ENCODE measurements around the gene MTUS2. TPM values are rescaled to one million over a fixed set of nuclear protein-coding genes. Genes with fewer than 3 reads are reported as not detected.

The MTUS2 gene
- total RNA-seq, 2 donors from 2014 or later: 1.9 to 4.9 TPM

- Mint-ChIP-seq H3K27ac (no peak overlapping the region), H3K27me3 (no peaks in the 10 kb centered on the region), H3K4me3 (no peak overlapping the region), H3K4me1 (no peaks in the 10 kb centered on the region), H3K36me3 (ENCODE audit: low read depth) (no peaks in the 10 kb centered on the region)
- no peak for ATAC-seq
- H3K9me3 ChIP-seq (ENCODE audit: control insufficient read depth, low read length, poor library complexity, severe bottlenecking): no peaks in the 10 kb centered on the region
- DNase-seq: no peak
Measured at GRCh38 chr13:29154390-29154789, 334.3 kb downstream of the MTUS2 start.

- H3K27ac Mint-ChIP-seq: no peak overlapping the region
- DNase-seq (no peak), ATAC-seq (no peak)
- peaks cover 2% of the 10 kb centered on the region for H3K4me1 Mint-ChIP-seq
- H3K27me3 Mint-ChIP-seq: peaks cover 5% of the 10 kb centered on the region
- no peak overlapping the region for H3K4me3 Mint-ChIP-seq
- no peaks in the 10 kb centered on the region for H3K9me3 ChIP-seq (ENCODE audit: control insufficient read depth, low read length, poor library complexity, severe bottlenecking)
- H3K36me3 Mint-ChIP-seq (ENCODE audit: low read depth): peaks cover 3% of the 10 kb centered on the region
Measured at GRCh38 chr13:29156136-29156535, 336.0 kb downstream of the MTUS2 start.

DNA sequence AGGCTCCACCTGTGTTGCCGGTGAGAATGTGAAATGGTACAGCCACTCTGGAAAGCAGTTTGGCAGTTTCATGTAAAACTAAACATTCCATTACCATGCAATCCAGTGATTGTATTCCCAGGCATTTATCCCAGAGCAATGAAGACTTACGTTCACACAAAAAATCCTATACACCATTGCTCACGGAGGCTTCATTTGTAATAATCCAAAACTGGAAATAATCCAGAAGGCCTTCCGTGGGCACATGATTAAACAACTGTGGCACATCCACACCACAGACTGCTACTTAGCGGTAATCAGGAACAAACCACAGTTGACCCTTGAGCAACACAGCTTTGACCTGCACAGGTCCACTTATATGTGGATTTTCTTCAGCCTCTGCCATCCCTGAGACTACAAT is 339.7 kb downstream of the MTUS2 start:
- no peaks in the 10 kb centered on the region for H3K9me3 ChIP-seq (ENCODE audit: control insufficient read depth, low read length, poor library complexity, severe bottlenecking)
- Mint-ChIP-seq H3K4me1 (peaks cover 2% of the 10 kb centered on the region), H3K27me3 (peaks cover 5% of the 10 kb centered on the region), H3K4me3 (no peak overlapping the region), H3K36me3 (ENCODE audit: low read depth) (peaks cover 3% of the 10 kb centered on the region), H3K27ac (no peak overlapping the region)
- no peak for ATAC-seq
- no peak for DNase-seq

DNA sequence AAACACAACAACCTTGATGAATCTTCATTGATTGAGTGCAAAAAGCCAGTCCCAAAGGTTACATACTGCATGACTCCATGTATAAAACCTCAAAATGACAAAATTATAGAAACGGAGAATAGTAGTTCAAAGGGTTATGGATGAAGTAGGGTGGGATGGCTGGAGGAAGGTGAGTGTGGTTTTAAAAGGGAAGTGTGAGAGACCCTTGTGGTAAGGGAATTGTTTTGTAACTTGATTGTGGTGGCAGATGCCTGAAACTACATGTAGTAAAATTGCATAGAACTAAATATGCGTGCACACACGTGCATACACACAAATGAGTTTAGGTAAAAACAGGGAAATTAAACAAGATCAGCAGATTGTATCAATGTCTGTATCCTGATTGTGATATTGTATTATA is 340.7 kb downstream of the MTUS2 start:
- peaks cover 5% of the 10 kb centered on the region for H3K27me3 Mint-ChIP-seq
- ATAC-seq (no peak), DNase-seq (no peak)
- H3K4me1 Mint-ChIP-seq: peaks cover 6% of the 10 kb centered on the region
- H3K4me3 Mint-ChIP-seq: no peak overlapping the region
- no peaks in the 10 kb centered on the region for H3K9me3 ChIP-seq (ENCODE audit: control insufficient read depth, low read length, poor library complexity, severe bottlenecking)
- peaks cover 3% of the 10 kb centered on the region for H3K36me3 Mint-ChIP-seq (ENCODE audit: low read depth)
- no peak overlapping the region for H3K27ac Mint-ChIP-seq

- ATAC-seq (no peak), DNase-seq (no peak)
- no peak overlapping the region for H3K4me3 Mint-ChIP-seq
- H3K27ac Mint-ChIP-seq: no peak overlapping the region
- peaks cover 5% of the 10 kb centered on the region for H3K27me3 Mint-ChIP-seq
- H3K36me3 Mint-ChIP-seq (ENCODE audit: low read depth): peaks cover 3% of the 10 kb centered on the region
- peaks cover 6% of the 10 kb centered on the region for H3K4me1 Mint-ChIP-seq
- H3K9me3 ChIP-seq (ENCODE audit: control insufficient read depth, low read length, poor library complexity, severe bottlenecking): no peaks in the 10 kb centered on the region
Measured at GRCh38 chr13:29161676-29162075, 341.5 kb downstream of the MTUS2 start.

DNA sequence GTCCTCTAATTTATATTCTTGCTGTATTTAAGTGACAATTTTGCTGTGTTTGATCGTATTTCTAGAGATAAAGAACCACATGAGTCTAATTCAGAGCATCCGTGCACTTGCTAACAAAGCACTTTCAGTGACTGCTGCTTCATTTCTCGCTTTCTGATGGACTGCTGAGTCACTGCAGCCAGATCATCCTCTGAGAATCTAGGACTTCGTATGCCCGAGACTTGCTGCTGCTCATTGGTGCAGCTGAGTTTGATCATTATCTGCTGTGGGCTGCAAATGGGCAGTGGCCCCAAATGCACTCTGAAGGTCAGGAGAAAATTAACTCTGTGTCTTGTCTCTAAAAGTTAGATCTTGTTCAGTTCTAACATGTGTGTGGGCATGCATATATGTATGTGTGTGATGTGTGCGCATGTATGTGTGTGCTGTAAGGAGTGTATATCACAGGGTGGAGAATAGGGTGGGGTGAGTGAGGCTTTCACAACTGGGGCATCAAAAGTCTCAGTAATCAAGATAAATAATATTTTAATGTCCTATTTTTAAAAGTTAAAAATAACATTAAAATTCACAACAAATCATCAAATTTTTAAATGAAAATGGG is 342.6 kb downstream of the MTUS2 start:
- Mint-ChIP-seq H3K27ac (no peak overlapping the region), H3K27me3 (peaks cover 5% of the 10 kb centered on the region), H3K4me3 (no peak overlapping the region), H3K36me3 (ENCODE audit: low read depth) (peaks cover 3% of the 10 kb centered on the region), H3K4me1 (peaks cover 6% of the 10 kb centered on the region)
- no peak for DNase-seq
- H3K9me3 ChIP-seq (ENCODE audit: control insufficient read depth, low read length, poor library complexity, severe bottlenecking): no peaks in the 10 kb centered on the region
- no peak for ATAC-seq

- ATAC-seq: no peak
- H3K4me3 Mint-ChIP-seq: no peak overlapping the region
- H3K36me3 Mint-ChIP-seq (ENCODE audit: low read depth): peaks cover 3% of the 10 kb centered on the region
- no peak overlapping the region for H3K27ac Mint-ChIP-seq
- DNase-seq: no peak
- peaks cover 6% of the 10 kb centered on the region for H3K4me1 Mint-ChIP-seq
- peaks cover 5% of the 10 kb centered on the region for H3K27me3 Mint-ChIP-seq
- no peaks in the 10 kb centered on the region for H3K9me3 ChIP-seq (ENCODE audit: control insufficient read depth, low read length, poor library complexity, severe bottlenecking)
Measured at GRCh38 chr13:29164116-29164515, 344.0 kb downstream of the MTUS2 start.

DNA sequence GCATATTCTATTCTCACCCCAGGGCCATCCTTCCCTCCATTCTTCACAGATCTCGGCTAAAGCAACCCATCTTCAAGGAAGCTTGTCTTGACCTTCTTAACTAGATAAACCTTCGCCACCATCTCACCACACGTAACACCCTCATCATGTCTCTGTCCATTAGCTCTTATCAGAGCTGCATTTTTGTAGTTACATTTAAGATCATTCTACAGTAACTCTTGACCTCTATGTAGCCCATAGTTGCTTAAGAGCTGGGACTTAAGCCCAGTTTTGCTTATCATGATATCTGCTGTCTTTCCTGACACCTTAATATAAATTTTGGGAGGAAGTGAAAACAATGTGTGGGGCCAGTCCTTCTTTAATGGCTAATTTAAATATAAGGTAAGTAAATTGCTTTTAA is 345.1 kb downstream of the MTUS2 start:
- Mint-ChIP-seq H3K27me3 (peaks cover 5% of the 10 kb centered on the region), H3K4me1 (peaks cover 6% of the 10 kb centered on the region), H3K36me3 (ENCODE audit: low read depth) (peaks cover 3% of the 10 kb centered on the region), H3K27ac (no peak overlapping the region), H3K4me3 (no peak overlapping the region)
- H3K9me3 ChIP-seq (ENCODE audit: control insufficient read depth, low read length, poor library complexity, severe bottlenecking): no peaks in the 10 kb centered on the region
- ATAC-seq: no peak
- DNase-seq: no peak

- ATAC-seq (no peak), DNase-seq (no peak)
- H3K4me1 Mint-ChIP-seq: peaks cover 4% of the 10 kb centered on the region
- H3K27me3 Mint-ChIP-seq: peaks cover 2% of the 10 kb centered on the region
- H3K4me3 Mint-ChIP-seq: no peak overlapping the region
- H3K9me3 ChIP-seq (ENCODE audit: control insufficient read depth, low read length, poor library complexity, severe bottlenecking): no peaks in the 10 kb centered on the region
- H3K36me3 Mint-ChIP-seq (ENCODE audit: low read depth): peaks cover 1% of the 10 kb centered on the region
- H3K27ac Mint-ChIP-seq: no peak overlapping the region
Measured at GRCh38 chr13:29165840-29166239, 345.7 kb downstream of the MTUS2 start.

DNA sequence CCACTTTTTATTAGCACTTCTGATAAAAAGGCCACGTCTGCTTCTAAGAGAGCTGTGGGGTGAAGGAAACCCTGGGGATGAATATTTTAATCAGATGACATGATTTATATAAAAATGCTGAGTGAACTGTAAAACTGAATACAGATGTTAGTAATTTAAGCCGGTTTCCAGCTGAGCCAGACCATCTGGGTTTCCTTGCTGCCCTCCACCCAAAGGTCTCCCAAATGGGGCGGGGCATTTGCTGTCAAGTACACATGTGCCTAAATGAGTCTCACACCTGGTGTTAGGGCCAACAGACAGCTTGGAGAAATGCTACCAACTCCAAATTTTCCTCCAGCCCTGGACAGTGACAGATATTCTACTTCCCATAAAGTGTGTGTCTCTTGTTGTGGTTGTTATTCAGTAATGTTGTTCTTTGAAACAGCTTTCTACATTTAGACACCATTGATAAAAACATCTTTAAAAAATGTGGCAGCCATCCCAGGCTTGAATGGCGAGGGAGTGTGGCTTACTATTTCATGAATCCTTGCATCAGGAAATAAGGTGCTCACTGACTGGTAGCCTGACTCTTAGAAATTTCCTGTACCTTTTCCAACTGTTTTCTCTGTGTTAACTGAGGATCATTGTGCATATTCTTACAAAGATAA is 350.4 kb downstream of the MTUS2 start:
- no peaks in the 10 kb centered on the region for H3K9me3 ChIP-seq (ENCODE audit: control insufficient read depth, low read length, poor library complexity, severe bottlenecking)
- DNase-seq: no peak
- H3K27ac Mint-ChIP-seq: no peak overlapping the region
- no peaks in the 10 kb centered on the region for H3K27me3 Mint-ChIP-seq
- ATAC-seq: no peak
- H3K4me1 Mint-ChIP-seq: peaks cover 4% of the 10 kb centered on the region
- no peak overlapping the region for H3K4me3 Mint-ChIP-seq
- H3K36me3 Mint-ChIP-seq (ENCODE audit: low read depth): no peaks in the 10 kb centered on the region

DNA sequence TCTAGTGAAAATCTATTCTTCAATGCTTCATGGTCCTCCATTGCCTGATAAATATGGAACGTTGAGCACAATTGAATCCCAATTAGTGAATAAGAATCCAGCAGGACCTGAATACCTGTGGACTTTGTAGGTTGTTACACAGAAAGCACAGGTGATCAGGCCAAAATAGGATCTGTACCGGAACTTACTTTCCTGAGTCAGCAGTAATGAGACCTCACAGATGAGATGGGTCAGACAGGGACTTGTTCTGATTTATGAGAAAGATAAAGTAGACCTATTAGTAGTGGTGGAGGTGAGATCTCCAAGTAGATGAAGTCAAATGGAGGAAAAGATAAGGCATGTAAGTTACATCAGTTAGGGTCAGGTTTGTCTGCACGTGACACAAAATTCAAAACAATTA is 351.1 kb downstream of the MTUS2 start:
- H3K27me3 Mint-ChIP-seq: no peaks in the 10 kb centered on the region
- no peak for ATAC-seq

DNA sequence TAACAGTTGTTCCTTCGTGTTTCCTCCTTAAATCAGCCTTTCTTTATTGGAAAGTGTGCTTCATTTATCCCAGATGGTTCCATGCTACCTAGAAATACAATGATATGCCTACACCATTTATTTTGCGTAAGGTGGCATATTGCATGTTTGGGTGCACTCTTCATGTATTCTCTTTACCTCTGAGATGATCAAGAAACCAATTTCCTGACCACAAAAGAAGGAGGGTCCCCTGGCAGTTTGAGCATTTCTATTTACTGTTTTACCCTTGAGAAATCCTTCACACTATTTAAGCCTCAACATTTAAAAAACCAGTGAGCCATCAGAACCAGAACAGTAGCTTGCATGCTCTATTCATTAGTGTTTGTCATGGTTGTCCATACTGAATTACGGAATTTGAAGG is 354.0 kb downstream of the MTUS2 start:
- Mint-ChIP-seq H3K4me3 (no peak overlapping the region), H3K27me3 (no peaks in the 10 kb centered on the region), H3K4me1 (no peaks in the 10 kb centered on the region), H3K27ac (no peak overlapping the region), H3K36me3 (ENCODE audit: low read depth) (no peaks in the 10 kb centered on the region)
- no peaks in the 10 kb centered on the region for H3K9me3 ChIP-seq (ENCODE audit: control insufficient read depth, low read length, poor library complexity, severe bottlenecking)
- DNase-seq: no peak
- ATAC-seq: no peak

More for the DNA sequence above, 351.1 kb downstream of the MTUS2 start:
- H3K9me3 ChIP-seq (ENCODE audit: control insufficient read depth, low read length, poor library complexity, severe bottlenecking): no peaks in the 10 kb centered on the region
- no peaks in the 10 kb centered on the region for H3K4me1 Mint-ChIP-seq
- no peak overlapping the region for H3K4me3 Mint-ChIP-seq
- DNase-seq: no peak
- H3K27ac Mint-ChIP-seq: no peak overlapping the region
- H3K36me3 Mint-ChIP-seq (ENCODE audit: low read depth): no peaks in the 10 kb centered on the region

- Mint-ChIP-seq H3K36me3 (ENCODE audit: low read depth) (no peaks in the 10 kb centered on the region), H3K4me1 (no peaks in the 10 kb centered on the region), H3K27ac (no peak overlapping the region), H3K4me3 (no peak overlapping the region), H3K27me3 (no peaks in the 10 kb centered on the region)
- ATAC-seq (no peak), DNase-seq (no peak)
- no peaks in the 10 kb centered on the region for H3K9me3 ChIP-seq (ENCODE audit: control insufficient read depth, low read length, poor library complexity, severe bottlenecking)
Measured at GRCh38 chr13:29175250-29175873, 355.2 kb downstream of the MTUS2 start.

DNA sequence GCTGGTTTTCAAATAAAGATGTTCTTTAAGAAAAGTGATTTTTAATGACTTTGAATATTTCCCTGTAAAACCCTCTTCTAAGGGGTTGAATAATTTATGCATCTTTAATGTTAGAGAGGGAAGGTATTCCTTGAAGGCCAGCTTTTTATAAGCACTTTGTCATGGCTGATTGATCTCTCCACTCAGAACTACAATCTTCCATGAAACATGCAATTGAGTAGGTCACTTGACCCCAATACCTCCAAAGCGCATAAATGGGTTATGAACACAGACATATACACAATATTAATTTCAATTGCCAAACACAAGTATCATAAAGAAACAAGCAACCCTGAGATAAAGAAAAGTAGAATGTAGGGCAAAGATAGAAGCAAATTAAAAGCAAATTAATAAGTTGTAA is 359.9 kb downstream of the MTUS2 start:
- Mint-ChIP-seq H3K36me3 (ENCODE audit: low read depth) (no peaks in the 10 kb centered on the region), H3K4me1 (no peaks in the 10 kb centered on the region), H3K27me3 (no peaks in the 10 kb centered on the region), H3K4me3 (no peak overlapping the region), H3K27ac (no peak overlapping the region)
- H3K9me3 ChIP-seq (ENCODE audit: control insufficient read depth, low read length, poor library complexity, severe bottlenecking): no peaks in the 10 kb centered on the region
- no peak for ATAC-seq
- no peak for DNase-seq
